Measurements from ENCODE around the gene FAM180B. TPM values are rescaled to one million over a fixed set of nuclear protein-coding genes. Genes with fewer than 3 reads are reported as not detected.
A peak's percentile ranks its signal among the peaks of the same experiment; 100 is the strongest.

The FAM180B gene
- total and polyA plus RNA-seq, 2 of the 13 experiments (the other 11 are each of a cell fraction or from before 2014, with no cell fraction given), result 0.40 to 1.0 TPM

DNA sequence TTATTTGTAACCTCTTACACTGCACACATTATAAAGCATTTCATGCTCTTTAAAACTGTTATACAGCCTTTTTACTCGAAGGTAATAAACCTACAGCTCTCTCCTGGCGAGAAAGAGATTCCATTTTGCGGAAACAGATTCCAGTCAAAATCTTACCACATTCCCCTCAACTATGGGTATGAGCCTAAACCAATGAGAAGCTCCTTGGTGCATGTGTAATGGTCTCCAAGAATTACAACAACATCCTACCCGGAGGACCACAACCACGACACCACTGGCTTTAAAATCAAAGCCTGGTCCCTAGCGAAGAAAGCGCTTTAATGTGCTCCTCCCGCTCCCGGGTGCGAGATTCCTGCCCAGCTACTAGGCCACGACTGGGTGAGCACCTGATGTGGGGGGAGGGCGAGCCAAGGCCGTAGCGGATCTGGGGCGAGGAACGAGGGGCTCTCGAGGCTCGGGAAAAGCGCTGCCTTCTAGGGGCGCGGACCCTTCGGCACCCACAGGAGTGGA is 34.4 kb upstream of the FAM180B start (continued):
- TF ChIP-seq ZNF780A (CRISPR knock-in tag; IDR thresholded peaks at IDR 0.05), result 0 out of 2 replicates have a peak, but pooled peaks have one; percentile 12
- TF ChIP-seq ZNF773 (CRISPR knock-in tag; IDR thresholded peaks at IDR 0.05; ENCODE audit: borderline replicate concordance), result no peak
- TF ChIP-seq ZMYM3 (CRISPR knock-in tag; IDR thresholded peaks at IDR 0.05), result peak; percentile 37
- no peak for TF ChIP-seq ZNF230 (CRISPR knock-in tag; IDR thresholded peaks at IDR 0.05)
- TF ChIP-seq ZNF652 (CRISPR knock-in tag; IDR thresholded peaks at IDR 0.05; ENCODE audit: borderline replicate concordance, low read depth), result no peak
- no peak for TF ChIP-seq HMGA1 (CRISPR knock-in tag; conservative IDR thresholded peaks at IDR 0.05)
- no peak for TF ChIP-seq ZNF577 (CRISPR knock-in tag; IDR thresholded peaks at IDR 0.05; ENCODE audit: borderline replicate concordance, low read depth)
- TF ChIP-seq ZNF44 (CRISPR knock-in tag; IDR thresholded peaks at IDR 0.05), result 0 out of 2 replicates have a peak, but pooled peaks have one; percentile 25
- no peak for TF ChIP-seq SNRNP70 (IDR thresholded peaks at IDR 0.05; ENCODE audit: low read depth, low read length)
- peak; percentile 76; the same call in 1 of the 2 replicates for TF ChIP-seq ZNF281 (CRISPR knock-in tag; IDR thresholded peaks at IDR 0.05; ENCODE audit: borderline replicate concordance)
- TF ChIP-seq BCL6 (CRISPR knock-in tag; IDR thresholded peaks at IDR 0.05), result no peak
- 0 out of 2 replicates have a peak, but pooled peaks have one; percentile 16 for TF ChIP-seq BCL3 (CRISPR knock-in tag; IDR thresholded peaks at IDR 0.05)
- TF ChIP-seq ZNF441 (CRISPR knock-in tag; IDR thresholded peaks at IDR 0.05; ENCODE audit: borderline replicate concordance), result no peak
- no peak for TF ChIP-seq SIN3A (IDR thresholded peaks at IDR 0.05; ENCODE audit: borderline replicate concordance, low read depth, low read length)
- TF ChIP-seq KDM4B (CRISPR knock-in tag; IDR thresholded peaks at IDR 0.05), result 0 out of 2 replicates have a peak, but pooled peaks have one; percentile 42
- TF ChIP-seq PITX1 (CRISPR knock-in tag; IDR thresholded peaks at IDR 0.05), result 0 out of 2 replicates have a peak, but pooled peaks have one; percentile 25
- TF ChIP-seq, protein P1, sequence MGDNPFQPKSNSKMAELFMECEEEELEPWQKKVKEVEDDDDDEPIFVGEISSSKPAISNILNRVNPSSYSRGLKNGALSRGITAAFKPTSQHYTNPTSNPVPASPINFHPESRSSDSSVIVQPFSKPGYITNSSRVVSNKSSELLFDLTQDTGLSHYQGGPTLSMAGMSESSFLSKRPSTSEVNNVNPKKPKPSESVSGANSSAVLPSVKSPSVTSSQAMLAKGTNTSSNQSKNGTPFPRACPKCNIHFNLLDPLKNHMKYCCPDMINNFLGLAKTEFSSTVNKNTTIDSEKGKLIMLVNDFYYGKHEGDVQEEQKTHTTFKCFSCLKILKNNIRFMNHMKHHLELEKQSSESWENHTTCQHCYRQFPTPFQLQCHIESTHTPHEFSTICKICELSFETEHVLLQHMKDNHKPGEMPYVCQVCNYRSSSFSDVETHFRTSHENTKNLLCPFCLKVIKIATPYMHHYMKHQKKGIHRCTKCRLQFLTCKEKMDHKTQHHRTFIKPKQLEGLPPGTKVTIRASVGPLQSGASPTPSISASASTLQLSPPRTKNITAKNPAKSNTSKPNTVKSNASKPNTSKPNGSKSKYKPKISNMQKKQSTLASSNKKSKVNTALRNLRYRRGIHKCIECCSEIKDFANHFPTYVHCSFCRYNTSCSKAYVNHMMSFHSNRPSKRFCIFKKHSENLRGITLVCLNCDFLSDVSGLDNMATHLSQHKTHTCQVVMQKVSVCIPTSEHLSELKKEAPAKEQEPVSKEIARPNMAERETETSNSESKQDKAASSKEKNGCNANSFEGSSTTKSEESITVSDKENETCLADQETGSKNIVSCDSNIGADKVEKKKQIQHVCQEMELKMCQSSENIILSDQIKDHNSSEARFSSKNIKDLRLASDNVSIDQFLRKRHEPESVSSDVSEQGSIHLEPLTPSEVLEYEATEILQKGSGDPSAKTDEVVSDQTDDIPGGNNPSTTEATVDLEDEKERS (CRISPR knock-in tag; IDR thresholded peaks at IDR 0.05), result peak; percentile 82; the same call in 1 of the 2 replicates
- peak; percentile 7; the same call in 1 of the 2 replicates for TF ChIP-seq TSC22D2 (CRISPR knock-in tag; IDR thresholded peaks at IDR 0.05; ENCODE audit: borderline replicate concordance)
- TF ChIP-seq CHD4 (IDR thresholded peaks at IDR 0.05; ENCODE audit: borderline replicate concordance, low read length), result no peak
- TF ChIP-seq, protein P2, sequence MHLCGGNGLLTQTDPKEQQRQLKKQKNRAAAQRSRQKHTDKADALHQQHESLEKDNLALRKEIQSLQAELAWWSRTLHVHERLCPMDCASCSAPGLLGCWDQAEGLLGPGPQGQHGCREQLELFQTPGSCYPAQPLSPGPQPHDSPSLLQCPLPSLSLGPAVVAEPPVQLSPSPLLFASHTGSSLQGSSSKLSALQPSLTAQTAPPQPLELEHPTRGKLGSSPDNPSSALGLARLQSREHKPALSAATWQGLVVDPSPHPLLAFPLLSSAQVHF (CRISPR knock-in tag; IDR thresholded peaks at IDR 0.05), result 0 out of 2 replicates have a peak, but pooled peaks have one; percentile 36
